ENCODE results near the gene SOX6. TPM values are rescaled to one million over a fixed set of nuclear protein-coding genes. Genes with fewer than 3 reads are reported as not detected.

Gene SOX6
- total RNA-seq, 2 donors from 2014 or later, result 7.6 to 7.8 TPM

DNA sequence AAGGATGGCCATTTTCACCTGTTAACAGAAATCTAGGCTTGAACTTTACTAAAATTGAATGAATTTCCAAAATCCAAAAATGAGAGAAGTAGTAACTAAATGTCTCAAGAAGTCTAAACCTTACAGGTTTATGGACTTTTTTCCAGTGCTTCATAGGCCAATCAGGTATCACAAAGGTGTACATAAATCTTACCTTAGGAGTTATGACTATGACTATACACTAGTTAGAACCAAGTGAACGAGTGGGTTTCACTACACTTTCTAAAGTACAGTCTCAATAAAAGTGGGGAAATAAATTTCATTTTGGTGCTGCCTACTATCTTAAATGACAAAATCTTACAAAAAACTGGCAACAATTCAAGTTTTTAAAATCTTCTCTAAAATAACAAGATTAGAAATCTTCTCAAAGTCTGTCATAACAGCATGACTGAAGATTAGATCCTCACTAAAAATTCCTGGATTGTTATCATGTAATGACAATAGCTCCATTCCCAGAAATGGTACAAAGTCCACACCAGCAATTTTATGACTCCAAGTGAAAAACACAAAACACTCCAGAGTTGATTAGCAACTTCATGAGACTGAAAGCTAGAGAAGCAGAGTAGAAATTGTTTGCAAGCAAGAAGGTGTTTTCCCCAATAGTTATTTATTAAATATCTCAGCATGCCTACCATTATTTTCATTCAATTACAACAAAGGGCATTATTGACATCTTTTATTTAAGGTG is 20.9 kb downstream of the SOX6 start:
- intact Hi-C loops (cut with DNase I, micrococcal nuclease), result no loop called here
- DNase-seq (no peak), ATAC-seq (peak; percentile 97)

GRCh38 chr11:16326679-16327297 is 29.6 kb downstream of the SOX6 start:
- ATAC-seq (no peak), DNase-seq (no peak)

DNA sequence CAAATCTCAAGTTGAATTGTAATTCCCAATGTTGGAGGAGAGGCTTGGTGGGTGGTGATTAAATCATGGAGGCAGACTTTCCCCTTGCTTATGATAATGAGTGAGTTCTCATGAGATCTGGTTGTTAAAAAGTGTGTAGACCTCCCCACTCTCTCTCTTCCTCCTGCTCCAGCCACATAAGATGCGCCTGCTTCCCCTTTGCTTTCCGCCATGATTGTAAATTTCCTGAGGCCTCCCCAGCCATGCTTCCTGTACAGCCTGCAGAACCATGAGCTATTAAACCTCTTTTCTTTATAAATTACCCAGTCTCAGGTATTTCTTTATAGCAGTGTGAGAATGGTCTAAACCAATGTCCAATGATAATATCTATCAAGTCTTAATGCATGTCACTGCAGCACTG is 34.2 kb downstream of the SOX6 start:
- ATAC-seq, result no peak
- DNase-seq, result no peak
- intact Hi-C loops (cut with DNase I, micrococcal nuclease), result no loop called here

More at GRCh38 chr11:16326679-16327297, 29.6 kb downstream of the SOX6 start:
- intact Hi-C loops (cut with DNase I, micrococcal nuclease), result no loop called here

DNA sequence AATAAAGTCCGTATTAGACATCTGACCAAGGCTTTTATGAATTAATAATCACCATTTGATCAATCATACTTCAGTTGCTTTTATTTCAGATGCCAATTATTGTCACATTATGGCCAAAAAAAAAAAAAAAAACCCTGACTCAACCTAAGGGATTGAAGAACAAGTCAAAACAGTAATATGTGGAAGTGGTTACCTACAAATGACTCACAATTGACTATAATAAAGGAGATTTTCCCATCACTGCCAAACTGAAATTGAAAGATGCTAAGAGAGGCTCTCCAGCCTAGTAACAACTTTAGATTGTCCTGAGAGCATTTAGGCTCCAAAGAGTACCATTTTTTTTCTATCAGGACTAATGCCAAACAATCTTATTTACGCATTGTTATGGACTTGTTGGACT is 35.2 kb downstream of the SOX6 start:
- DNase-seq (no peak), ATAC-seq (no peak)
- intact Hi-C loops (cut with DNase I, micrococcal nuclease), result no loop called here

DNA sequence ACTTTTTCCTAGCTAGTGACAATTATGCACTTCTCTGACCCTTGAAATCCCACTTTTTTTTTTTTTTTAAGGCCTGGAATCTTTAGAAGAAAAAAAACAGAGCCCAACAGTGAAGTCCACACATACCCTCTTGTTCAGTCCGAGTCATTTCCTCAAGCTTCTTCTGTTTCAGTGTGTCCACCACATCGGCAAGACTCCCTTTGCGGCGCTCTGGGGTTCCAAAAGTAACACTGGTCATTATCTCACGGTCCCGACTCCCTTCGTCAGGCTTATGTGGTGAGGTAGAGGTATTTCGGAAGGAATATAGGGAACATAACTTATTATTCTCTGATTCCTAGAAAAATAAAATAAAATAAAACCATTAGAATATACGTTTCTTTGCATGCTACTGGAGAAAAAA is 38.0 kb downstream of the SOX6 start:
- ATAC-seq (no peak), DNase-seq (no peak)
- intact Hi-C loops (cut with DNase I, micrococcal nuclease), result no loop called here

- intact Hi-C loops (cut with DNase I, micrococcal nuclease), result no loop called here
- DNase-seq, result no peak
- no peak for ATAC-seq
Observed at GRCh38 chr11:16317712-16318111, 38.6 kb downstream of the SOX6 start.

- intact Hi-C loops (cut with DNase I, micrococcal nuclease), result no loop called here
- ATAC-seq (no peak), DNase-seq (no peak)
Observed at GRCh38 chr11:16313846-16314245, 42.5 kb downstream of the SOX6 start.

GRCh38 chr11:16312233-16312765 is 44.0 kb downstream of the SOX6 start:
- no peak for DNase-seq

GRCh38 chr11:16311831-16312230 is 44.5 kb downstream of the SOX6 start:
- no peak for ATAC-seq
- intact Hi-C loops (cut with DNase I, micrococcal nuclease), result no loop called here

More at GRCh38 chr11:16312233-16312765, 44.0 kb downstream of the SOX6 start:
- ATAC-seq, result no peak
- intact Hi-C loops (cut with DNase I, micrococcal nuclease), result no loop called here

GRCh38 chr11:16310943-16311342 is 45.4 kb downstream of the SOX6 start:
- no peak for ATAC-seq
- no peak for DNase-seq
- intact Hi-C loops (cut with DNase I, micrococcal nuclease), result no loop called here

More at GRCh38 chr11:16311831-16312230, 44.5 kb downstream of the SOX6 start:
- DNase-seq, result no peak

- ATAC-seq, result no peak
- intact Hi-C loops (cut with DNase I, micrococcal nuclease), result no loop called here
- DNase-seq, result no peak
Observed at GRCh38 chr11:16309226-16309625, 47.1 kb downstream of the SOX6 start.

DNA sequence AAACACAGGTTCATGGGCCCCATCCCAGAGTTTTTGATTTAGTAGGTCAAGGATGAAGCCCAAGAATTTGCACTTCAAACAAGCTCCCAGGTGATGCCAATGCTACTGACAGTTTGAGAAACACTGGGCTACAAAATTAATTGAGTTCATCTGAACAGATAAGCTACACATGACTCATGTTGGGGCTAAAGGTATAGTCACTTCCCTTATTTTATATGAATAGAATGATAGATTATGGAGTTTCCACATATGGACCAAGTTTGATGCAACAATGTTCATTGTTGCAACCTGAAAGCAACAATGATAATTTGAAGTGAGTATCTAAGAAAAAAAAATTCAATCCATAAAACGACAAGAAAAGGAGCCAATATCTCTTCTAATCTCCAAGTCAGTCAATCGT is 54.9 kb downstream of the SOX6 start:
- intact Hi-C loops (cut with DNase I, micrococcal nuclease), result no loop called here
- no peak for DNase-seq
- no peak for ATAC-seq

GRCh38 chr11:16299884-16300782 is 56.2 kb downstream of the SOX6 start:
- ATAC-seq (no peak), DNase-seq (no peak)
- intact Hi-C loops (cut with DNase I, micrococcal nuclease), result no loop called here

DNA sequence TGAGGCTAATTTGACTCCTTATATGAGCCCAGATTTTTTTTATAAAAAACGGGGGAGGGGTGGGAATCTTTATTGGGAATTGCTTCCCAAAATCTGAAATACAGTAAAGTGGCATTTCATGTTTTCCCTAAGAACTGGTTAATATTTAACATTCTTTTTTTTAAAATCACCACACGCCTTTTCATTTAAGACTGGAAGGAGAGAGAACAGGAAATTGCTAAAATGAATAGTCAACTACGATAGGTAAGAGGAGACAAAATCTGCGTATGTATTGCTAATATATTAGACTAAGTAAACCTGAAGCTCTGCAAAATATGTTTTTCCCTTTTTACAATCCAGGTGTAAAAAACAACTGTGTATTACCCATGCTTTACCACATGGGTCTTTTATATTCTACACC is 57.0 kb downstream of the SOX6 start:
- DNase-seq, result no peak
- ATAC-seq, result no peak
- intact Hi-C loops (cut with DNase I, micrococcal nuclease), result no loop called here

- DNase-seq, result no peak
- no peak for ATAC-seq
- intact Hi-C loops (cut with DNase I, micrococcal nuclease), result no loop called here
Observed at GRCh38 chr11:16297332-16297731, 59.0 kb downstream of the SOX6 start.

DNA sequence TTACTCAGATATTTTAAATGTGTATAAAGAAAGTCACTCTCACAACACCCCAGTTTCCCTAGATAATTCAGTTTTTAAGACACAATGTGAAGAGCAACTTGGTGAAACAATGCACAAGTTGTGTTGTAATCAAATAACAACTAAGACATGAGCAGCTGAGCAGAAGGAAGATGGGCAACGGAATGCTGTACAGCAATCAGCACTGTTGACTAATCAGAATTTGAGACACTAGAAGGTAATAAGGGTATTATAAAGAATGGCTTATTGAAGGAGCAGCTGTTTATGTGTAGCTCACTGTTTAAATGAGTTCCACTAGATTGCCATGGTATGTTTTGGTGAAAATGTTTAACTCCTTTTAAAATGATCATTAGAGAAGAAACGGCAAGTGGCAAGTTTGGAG is 60.1 kb downstream of the SOX6 start:
- no peak for ATAC-seq
- DNase-seq, result no peak
- intact Hi-C loops (cut with DNase I, micrococcal nuclease), result no loop called here

GRCh38 chr11:16295592-16295991 is 60.8 kb downstream of the SOX6 start:
- intact Hi-C loops (cut with DNase I, micrococcal nuclease), result no loop called here
- ATAC-seq, result no peak

DNA sequence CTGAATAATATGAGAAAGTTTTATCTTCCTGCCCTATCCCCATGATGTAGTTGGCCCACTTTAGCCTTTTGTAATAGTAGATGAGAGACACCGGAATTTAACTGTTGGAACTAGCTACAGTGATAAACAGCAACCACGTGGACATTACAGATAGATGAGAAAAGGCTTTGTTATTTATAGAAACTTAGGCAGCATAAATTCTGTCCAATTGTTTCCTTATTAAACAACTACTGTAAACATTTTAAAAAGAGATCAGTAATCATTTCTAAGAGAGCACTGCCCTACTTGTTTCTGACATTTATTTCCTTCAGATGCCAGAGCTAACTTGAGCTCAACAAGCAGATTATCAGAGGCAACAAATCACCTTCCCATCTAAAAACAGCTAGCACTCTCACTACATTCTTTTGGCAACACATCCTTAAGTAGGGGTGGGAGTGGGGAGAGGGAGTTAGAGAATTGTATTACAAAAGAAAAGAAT is 63.1 kb downstream of the SOX6 start:
- ATAC-seq (no peak), DNase-seq (no peak)
- intact Hi-C loops (cut with DNase I, micrococcal nuclease), result no loop called here

More at GRCh38 chr11:16295592-16295991, 60.8 kb downstream of the SOX6 start:
- no peak for DNase-seq

DNA sequence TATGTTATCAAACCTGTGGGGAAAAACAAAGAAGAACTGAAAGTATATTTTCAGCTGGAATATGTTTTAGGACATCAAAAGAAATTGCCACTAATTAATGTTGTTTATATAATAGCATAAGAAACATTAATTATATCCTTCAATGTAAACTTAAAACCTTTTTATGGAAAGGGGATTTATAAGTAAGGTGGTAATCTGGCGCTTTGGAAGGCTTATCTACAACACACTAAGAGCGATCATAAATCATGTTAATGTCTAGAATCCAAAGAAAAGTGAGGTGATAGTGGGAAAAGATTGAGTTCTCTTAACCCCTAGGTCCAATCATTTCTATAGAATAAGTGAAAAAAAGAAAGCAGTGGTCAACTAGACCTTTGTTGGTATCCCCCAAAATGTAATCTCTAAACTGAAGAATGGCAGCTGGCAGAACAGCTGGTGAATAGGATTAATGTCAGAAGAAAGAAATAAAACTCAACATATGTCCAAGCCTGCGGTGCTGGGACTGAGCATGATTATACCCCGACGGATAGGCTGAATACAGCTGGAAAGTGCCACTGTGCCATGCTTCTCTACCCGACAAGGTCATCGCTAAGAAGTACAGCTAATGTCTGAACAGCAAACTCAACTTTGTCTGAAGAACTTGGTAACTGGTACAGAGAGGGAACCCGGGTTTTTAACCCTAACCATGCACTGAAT is 64.0 kb downstream of the SOX6 start:
- intact Hi-C loops (cut with DNase I, micrococcal nuclease), result no loop called here
- no peak for ATAC-seq
- DNase-seq, result no peak
